ENCODE measurements around the gene ASTN2.

GRCh38 chr9:116686693-116687073, 728.2 kb downstream of the ASTN2 start:
- TF ChIP-seq CTCF (IDR thresholded peaks at IDR 0.05; ENCODE audit: low read length) = no peak
- TF ChIP-seq EZH2 (IDR thresholded peaks at IDR 0.05; ENCODE audit: borderline replicate concordance, low read length) = no peak

Measured in OCI-LY1 (cell line).